GM21515 (cell line): ENCODE measurements around the gene ZNF606.
A peak's percentile ranks its signal among the peaks of the same experiment; 100 is the strongest.

Experiments used
- ATAC-seq: cut with Tn5 transposase; IDR thresholded peaks from one replicate; pipeline ENCODE4 v1.9.1; 2021; ENCODE audit not compliant: unreplicated experiment

Gene ZNF606

DNA sequence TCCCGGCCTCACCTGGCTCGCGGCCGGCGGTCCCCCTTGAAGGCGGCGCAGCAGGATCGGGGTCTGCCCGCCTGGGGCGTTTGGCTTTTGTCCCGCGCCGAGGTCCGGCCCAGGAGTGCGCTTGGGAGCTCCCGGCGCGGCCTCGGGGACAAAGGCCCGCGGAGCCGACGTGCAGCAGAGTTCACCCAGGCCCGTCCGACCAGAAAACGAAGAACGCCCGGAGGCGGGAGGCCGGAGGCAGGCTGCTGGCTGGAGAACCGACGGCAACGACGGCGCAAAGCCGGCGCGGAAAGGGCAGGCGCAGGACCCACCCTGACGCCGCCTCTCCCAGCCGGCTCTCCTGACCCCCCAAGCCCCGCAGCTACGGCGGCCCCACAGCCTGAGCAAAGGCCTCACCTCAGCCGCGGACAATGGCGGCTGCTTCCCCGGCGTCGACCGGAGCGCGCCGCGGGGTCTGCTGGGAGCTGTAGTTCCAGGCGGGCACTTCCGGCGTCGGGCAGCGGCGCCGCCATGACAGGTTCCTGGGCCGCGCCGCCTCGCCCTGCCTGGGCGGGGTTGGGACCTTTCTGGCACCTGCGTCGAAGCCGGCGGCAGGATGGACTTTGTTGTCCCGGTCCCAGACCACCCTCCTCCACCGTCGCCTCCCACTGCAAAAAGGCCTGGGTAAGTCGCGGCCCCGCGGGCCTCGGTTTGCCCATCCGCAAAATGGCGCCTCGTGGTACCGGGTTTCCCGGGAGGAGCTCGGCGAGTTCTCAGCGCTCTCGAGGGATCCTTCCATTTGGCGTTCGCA is at the start of gene ZNF606:
Gene ZNF606 (minus strand): TSS at position 437 of the 790 bp plus-strand sequence. CDS start 1,501 bp downstream, outside the sequence.
- peak; percentile 90 for ATAC-seq

- no peak for ATAC-seq
Observed at GRCh38 chr19:58052256-58052655, 49.6 kb upstream of the ZNF606 start.

GRCh38 chr19:58047672-58048071 is 45.1 kb upstream of the ZNF606 start:
- ATAC-seq: no peak

DNA sequence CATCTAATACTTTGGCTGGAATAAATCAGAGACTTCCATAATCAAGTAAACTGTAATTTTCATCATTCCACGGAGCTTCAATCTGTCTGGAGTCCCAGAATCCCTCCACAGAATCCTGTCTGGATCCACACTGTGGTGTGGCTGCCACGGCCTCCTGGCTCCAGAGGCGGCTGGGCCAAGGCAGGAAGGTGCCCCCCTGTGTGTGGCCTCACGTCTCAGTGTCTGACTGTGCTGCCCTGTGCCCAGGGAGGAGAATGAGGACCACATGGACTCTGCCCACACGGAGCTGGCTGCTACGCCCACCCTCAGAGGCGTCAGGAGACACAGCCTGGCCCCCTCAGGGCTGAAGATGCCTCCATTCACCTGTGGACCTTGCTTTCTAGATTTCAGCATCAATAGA is 44.2 kb upstream of the ZNF606 start:
- ATAC-seq: no peak

DNA sequence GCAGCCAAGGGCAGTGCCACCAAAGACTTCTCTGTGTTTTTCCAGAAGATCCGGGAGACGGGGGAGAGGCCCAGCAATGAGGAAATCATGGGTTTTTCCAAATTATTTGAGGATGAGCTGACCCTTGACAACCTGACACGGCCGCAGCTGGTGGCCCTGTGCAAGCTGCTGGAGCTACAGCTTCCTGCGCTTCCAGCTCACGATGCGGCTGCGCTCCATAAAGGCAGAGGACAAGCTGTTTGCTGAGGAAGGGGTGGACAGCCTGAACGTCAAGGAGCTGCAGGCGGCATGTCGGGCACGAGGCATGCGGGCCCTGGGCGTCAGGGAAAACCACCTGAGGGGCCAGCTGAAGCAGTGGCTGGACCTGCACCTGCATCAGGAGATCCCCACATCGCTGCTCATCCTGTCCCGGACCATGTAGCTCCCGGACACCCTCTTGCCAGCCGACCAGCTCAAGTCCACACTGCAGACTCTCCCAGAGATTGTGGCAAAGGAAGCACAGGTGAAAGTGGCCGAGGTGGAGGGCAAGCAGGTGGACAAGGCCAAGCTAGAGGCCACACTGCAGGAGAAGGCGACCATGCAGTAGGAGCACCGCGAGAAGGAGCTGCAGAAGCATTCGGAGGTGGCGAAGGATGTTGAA is 42.9 kb upstream of the ZNF606 start:
- ATAC-seq: no peak

DNA sequence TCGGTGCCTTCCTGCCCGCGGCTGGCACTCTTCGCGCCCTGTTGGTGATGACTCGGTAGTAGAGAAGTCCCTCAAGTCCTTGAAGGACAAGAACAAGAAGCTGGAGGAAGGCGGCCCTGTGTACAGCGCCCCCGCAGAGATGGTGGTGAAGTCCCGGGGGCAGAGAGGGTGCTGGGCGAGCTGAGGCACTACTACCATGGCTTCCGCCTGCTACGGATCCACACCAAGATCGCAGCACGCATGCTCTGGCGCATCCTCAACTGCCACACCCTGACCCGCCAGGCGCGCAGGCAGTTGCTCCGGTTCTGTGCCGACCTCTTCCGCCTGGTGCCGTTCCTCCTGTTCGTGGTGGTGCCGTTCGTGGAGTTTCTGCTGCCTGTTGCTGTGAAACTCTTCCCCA is 42.3 kb upstream of the ZNF606 start:
- ATAC-seq: no peak

- ATAC-seq: no peak
Observed at GRCh38 chr19:58044391-58044790, 41.8 kb upstream of the ZNF606 start.

DNA sequence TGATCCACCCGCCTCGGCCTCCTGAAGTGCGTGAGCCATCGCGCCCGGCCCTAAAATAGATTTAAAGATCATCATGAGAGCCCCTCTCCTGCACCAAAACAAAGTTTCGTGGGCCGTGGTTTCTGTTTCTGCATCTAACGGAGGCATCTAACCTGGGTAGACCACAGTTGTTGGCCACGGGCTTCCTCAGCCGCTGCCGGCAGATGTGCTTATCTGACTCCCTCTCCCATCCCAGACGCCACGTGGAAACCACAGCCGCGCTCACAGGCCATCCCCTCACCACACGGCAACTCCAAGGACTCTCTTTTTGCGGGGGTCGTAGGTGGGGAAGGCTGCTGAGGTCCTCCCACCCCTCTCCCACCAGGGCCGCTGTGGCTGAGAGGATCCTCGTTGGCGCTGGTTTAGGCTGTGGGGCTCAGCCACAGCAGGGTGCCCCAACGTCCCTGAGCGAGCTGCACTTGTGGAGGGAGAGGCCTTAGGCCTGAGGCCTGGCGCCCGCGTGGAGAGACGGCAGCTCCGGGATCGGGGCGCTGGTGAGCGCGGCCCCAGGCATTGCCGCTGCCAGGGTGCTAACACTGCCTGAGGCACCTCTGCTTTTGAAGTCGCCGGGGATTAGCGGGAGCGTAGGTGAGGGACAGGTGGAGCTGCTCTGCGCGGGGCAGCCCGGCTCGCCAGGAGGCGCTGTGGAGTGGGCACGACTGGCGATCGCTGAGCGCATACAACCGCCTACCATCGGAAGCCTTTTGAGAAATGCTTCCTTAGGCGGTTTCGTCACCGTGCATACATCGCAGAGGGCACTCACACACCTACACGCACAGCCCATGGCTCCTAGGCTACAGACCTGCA is 40.1 kb upstream of the ZNF606 start:
- ATAC-seq: no peak

DNA sequence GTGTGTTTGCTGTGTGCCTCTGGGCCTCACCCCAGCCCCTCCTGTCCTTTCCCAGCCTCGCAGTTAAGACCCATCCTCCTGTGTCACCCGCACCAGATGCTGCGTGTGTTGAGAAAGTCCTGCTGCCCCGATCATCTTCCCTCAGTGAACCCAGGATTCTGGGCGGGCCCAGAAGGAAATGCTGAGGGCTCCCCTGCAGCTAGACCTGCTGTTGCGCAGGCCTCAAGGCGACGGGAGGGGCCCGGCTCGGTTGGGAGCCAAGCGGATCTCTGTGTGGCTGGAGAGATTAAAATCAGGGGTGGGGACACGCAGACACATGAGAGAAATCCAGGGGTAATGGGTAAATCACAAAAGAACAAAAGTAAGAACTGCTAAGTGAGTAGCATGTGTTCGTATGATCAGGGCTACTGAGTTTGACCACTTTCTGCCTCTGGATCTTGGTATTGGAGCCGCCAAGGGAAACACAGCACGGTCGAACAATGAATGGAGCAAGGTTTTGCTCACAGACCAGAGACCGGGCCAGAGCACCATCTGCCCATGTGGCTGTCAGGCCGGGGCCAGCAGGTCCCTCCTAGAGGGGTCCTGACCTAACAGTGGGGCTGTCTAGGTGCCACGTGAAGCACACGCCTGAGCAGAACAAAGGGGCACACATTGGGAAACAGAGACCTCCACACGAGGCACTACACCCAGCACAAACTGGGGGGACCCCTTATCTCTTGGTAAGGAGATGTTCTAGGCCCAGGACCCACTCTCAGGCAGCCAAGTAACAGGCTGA is 38.3 kb upstream of the ZNF606 start:
- no peak for ATAC-seq

DNA sequence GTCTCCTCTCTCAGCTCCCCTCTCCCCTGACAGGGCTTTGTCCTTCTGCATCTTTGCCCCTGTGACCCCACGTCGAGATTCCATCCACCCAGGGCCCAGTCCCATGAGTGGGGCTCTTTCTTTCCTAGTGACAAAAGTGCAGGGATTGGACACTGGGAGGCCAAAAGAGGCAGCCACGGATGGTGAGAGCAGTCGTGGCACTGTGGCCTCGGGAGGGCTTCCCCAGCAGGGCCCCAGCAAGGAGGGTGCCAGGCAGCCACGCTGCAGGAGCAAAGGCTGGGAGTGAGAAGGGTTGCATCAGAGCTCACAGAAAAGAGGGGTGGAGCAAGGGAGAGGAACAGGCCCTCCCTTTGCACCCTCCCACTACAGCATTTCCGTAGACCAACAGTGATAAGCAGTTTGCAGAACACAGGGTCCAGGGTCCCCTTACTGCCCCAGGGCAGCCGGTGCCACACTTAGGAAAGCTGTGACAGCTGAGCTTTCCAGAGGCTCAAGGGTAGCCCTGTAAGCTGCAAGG is 36.1 kb upstream of the ZNF606 start:
- no peak for ATAC-seq

DNA sequence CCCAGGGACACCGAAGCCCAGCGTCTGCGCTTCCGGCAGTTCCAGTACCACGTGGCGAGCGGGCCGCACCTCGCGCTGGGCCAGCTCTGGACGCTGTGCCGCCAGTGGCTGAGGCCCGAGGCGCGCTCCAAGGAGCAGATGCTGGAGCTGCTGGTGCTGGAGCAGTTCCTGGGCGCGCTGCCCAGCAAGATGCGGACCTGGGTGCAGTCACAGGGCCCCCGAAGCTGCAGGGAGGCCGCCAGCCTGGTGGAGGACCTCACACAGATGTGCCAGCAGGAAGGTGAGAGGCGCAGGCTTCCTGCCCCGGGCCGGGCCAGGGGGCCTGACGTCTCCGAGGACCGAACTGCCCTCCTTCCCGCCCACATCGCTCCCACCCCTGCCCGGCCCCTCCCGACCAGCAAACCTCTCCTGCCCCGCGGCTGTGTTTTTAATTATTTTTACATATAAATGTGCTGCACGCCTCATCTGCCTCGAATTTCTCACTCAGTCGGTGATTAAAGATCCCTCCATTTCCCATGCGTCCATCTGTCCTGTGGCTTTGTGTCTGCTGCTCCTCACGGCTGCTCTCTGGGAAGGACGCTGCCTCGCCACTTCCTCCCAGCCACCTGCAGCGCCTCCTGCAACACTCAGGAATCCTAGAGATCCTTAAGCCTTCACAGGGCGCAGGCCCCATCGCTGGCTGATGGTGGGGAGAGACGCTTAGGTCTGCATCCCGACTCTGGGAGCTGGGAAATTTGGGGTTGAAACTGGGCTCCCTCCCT is 35.5 kb upstream of the ZNF606 start:
- no peak for ATAC-seq

DNA sequence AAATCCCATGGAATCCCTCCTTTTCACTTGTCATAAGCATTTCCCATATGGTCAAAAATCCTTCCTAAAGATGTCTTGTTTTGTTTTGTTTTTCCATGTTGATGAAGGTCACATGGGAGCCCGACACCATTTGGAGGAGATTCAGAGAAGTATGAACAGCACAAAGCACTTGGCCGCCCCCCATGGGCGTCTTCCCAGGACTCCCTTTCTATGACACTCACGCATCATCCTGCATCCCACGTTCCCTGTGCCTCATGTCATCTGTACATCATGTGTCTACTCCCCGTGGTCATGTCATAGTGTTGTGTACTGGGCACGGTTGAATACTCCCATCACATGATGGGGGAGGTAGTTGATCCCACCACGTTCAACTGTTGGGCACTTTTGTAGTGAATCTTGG is 33.2 kb upstream of the ZNF606 start:
- no peak for ATAC-seq

DNA sequence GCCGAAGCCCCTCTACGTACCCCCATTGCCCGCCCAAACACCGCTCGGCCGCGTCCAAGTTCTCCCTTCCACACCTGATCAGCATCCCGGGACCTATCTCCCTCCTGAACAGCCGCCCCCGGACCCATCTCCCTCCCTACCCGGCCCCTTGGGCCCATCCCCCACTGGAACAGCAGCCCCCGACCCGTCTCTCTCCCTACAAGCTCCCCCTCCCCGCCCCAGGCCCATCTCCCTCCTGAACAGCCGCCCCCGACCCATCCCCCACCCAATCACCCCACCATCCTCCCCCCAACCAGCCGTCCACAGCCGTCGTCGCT is 31.8 kb upstream of the ZNF606 start:
- ATAC-seq: no peak

DNA sequence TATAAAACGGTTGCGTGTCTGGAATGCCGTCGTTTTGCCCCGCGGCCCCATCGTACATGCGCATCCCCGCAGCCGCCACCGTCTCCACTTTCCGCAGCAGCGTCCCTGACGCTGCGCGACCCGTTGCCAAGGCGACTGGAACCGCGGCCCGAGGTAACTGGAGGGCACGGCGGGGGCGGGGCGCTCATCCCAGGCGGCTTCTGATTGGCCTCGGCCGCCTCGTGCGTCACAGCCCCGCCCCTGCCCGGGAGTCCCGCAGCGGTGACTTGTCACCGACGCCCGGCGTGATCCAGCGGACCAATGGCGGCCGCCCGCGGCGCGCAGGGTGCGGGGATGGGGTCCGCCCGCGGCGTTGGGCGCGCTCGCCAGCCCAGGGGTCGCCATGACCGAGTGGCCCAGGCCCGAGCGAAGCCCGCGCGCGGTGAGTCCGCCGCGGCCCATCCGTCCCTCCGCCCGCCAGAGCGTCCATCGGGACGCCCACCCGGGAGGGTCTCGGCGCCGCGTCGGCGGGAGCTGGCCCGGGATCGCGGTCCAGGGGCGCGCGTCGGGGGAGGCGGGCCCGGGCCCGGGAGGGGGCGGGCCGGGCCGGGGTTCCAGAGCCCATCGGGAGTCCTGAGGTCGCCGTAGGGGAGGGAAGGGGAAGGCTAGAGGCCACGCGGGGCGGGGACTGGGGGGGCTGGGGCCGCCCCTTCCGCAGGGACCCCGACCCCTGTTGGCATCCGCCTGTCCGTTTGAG is 31.3 kb upstream of the ZNF606 start, which contains the start of gene ZSCAN1:
Gene ZSCAN1 (plus strand): TSS at position 285 of the 736 bp plus-strand sequence. CDS start 3,812 bp downstream, outside the sequence.
- ATAC-seq: no peak

DNA sequence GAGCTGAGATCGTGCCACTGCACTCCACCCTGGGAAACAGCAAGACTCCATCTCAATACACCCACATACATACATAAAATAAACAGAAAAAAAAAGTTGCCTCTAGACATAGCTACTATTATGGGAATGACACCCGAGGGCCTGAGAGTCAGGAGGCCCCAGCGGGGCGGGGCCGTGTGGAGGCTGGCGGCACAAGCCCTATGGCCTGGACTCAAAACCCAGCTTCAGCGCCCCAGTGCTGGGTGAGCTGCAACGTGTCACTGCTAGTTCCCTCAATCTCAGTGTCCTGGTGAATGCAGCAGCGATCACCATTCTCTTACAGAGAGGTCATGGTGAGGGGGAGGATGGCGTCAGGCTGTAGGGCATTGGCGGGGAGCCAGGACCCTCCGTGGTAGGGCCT is 22.0 kb upstream of the ZNF606 start:
- ATAC-seq: no peak

DNA sequence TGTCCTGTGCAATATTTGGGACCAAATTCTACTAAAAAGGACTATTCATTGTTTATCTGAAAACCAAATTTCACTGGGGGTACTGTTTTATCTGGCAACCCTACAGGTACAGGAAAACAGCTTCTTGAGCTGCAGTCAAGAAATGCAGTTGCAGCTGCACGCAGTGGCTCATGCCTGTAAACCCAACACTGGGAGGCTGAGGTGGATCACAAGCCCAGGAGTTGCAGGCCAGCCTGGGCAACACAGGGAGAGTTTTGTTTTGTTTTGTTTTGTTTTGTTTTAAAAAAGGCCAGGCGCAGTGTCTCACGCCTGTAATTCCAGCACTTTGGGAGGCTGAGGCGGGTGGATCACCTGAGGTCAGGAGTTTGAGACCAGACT is 19.7 kb upstream of the ZNF606 start:
- ATAC-seq: no peak

GRCh38 chr19:58021541-58022282 is 19.1 kb upstream of the ZNF606 start:
- ATAC-seq: no peak

DNA sequence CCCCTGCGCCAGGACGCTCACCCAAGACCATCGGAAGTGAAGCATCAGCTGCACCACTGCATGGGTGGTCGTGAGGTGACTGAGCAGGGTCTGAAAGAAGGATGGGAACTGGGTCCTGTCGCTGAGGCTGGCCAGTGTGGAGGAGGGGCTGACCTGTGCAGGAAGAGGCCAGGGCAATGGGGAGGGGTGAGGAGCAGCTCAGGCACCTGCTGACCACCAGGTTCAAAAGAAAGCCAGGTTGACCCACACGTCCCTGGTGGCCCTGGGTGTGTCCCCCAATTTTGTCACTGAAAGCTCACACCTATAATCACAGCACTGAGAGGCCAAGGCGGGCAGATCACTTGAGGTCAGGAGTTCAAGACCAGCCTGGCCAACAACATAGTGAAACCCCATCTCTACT is 17.5 kb upstream of the ZNF606 start:
- ATAC-seq: no peak

DNA sequence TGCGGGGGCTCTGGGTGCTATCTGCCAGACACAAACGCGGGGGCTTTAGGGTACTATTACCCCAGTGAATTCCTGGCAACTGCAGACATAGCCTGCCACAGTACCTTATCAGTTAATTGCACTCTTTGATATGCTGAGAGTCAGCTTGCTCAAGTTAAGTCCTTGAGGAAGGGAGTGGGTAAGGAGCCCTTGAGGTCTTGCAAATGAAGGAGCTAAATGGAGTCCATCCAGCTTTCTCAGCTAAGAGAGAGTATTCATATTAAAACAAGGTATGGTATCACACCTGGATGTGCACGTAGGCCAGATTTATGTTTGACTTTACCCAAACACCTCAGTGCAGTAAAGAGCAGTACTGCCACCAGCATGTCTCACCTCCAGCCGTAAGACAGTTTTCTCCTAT is 11.5 kb upstream of the ZNF606 start:
- ATAC-seq: no peak
